ENCODE results near the gene MEX3D. TPM values are rescaled to one million over a fixed set of nuclear protein-coding genes. Genes with fewer than 3 reads are reported as not detected.

MEX3D gene
- total RNA-seq, 1 donor from 2014 or later = 96.7 TPM

GRCh38 chr19:1605236-1606137 lies 37.4 kb upstream of the MEX3D start, which contains the start of gene UQCR11:
TSS of gene UQCR11 (minus strand) at chr19:1605462. CDS start at chr19:1605409, 53 bp downstream.
- H3K9me3 Mint-ChIP-seq (ENCODE audit: unreplicated experiment) = peaks cover 9% of the 10 kb centered on the region
- H3K27me3 Mint-ChIP-seq (ENCODE audit: unreplicated experiment) = peaks cover 8% of the 10 kb centered on the region
- DNase-seq = peak; percentile 92
- H3K36me3 Mint-ChIP-seq (ENCODE audit: unreplicated experiment) = no peaks in the 10 kb centered on the region
- H3K27ac Mint-ChIP-seq (ENCODE audit: unreplicated experiment) = peak within 1 kb of the TSS; percentile 98
- TF ChIP-seq CTCF (IDR thresholded peaks at IDR 0.05; ENCODE audit: partially characterized antibody, unreplicated experiment) = no peak
- H3K4me1 Mint-ChIP-seq (ENCODE audit: low read depth, unreplicated experiment) = peaks cover 5% of the 10 kb centered on the region
- H3K4me3 Mint-ChIP-seq (ENCODE audit: unreplicated experiment) = peak within 1 kb of the TSS; percentile 99

GRCh38 chr19:1602091-1602707 lies 34.1 kb upstream of the MEX3D start:
- Mint-ChIP-seq H3K36me3 (ENCODE audit: unreplicated experiment) (no peaks in the 10 kb centered on the region), H3K27me3 (ENCODE audit: unreplicated experiment) (no peaks in the 10 kb centered on the region), H3K27ac (ENCODE audit: unreplicated experiment) (no peak overlapping the region), H3K4me3 (ENCODE audit: unreplicated experiment) (no peak overlapping the region), H3K4me1 (ENCODE audit: low read depth, unreplicated experiment) (peaks cover 5% of the 10 kb centered on the region), H3K9me3 (ENCODE audit: unreplicated experiment) (peaks cover 5% of the 10 kb centered on the region)
- DNase-seq = no peak
- TF ChIP-seq CTCF (IDR thresholded peaks at IDR 0.05; ENCODE audit: partially characterized antibody, unreplicated experiment) = peak; percentile 16

GRCh38 chr19:1601613-1602064 lies 33.5 kb upstream of the MEX3D start:
- Mint-ChIP-seq H3K36me3 (ENCODE audit: unreplicated experiment) (no peaks in the 10 kb centered on the region), H3K27ac (ENCODE audit: unreplicated experiment) (no peak overlapping the region), H3K4me3 (ENCODE audit: unreplicated experiment) (no peak overlapping the region), H3K4me1 (ENCODE audit: low read depth, unreplicated experiment) (peaks cover 5% of the 10 kb centered on the region), H3K9me3 (ENCODE audit: unreplicated experiment) (peaks cover 4% of the 10 kb centered on the region), H3K27me3 (ENCODE audit: unreplicated experiment) (no peaks in the 10 kb centered on the region)
- peak; percentile 49 for TF ChIP-seq CTCF (IDR thresholded peaks at IDR 0.05; ENCODE audit: partially characterized antibody, unreplicated experiment)
- no peak for DNase-seq

GRCh38 chr19:1599460-1599846 lies 31.3 kb upstream of the MEX3D start:
- H3K4me1 Mint-ChIP-seq (ENCODE audit: low read depth, unreplicated experiment) = peaks cover 2% of the 10 kb centered on the region
- H3K36me3 Mint-ChIP-seq (ENCODE audit: unreplicated experiment) = no peaks in the 10 kb centered on the region
- no peaks in the 10 kb centered on the region for H3K27me3 Mint-ChIP-seq (ENCODE audit: unreplicated experiment)
- H3K4me3 Mint-ChIP-seq (ENCODE audit: unreplicated experiment) = no peak overlapping the region
- H3K9me3 Mint-ChIP-seq (ENCODE audit: unreplicated experiment) = no peaks in the 10 kb centered on the region
- no peak overlapping the region for H3K27ac Mint-ChIP-seq (ENCODE audit: unreplicated experiment)
- DNase-seq = no peak
- TF ChIP-seq CTCF (IDR thresholded peaks at IDR 0.05; ENCODE audit: partially characterized antibody, unreplicated experiment) = no peak

Data from glutamatergic neuron (in vitro differentiated cells).